GM19043 (cell line): ENCODE data around the gene ABCE1.
"Not testable (repeated sequence)": the region's sequence is repeated elsewhere in the genome, so short reads cannot be mapped to it uniquely, and the experiment has no call there.

Source experiments
- ATAC-seq: cut with Tn5 transposase; IDR thresholded peaks from one replicate; pipeline ENCODE4 v1.9.1; 2021; ENCODE audit warnings: low read depth; ENCODE audit not compliant: unreplicated experiment

The ABCE1 gene

DNA sequence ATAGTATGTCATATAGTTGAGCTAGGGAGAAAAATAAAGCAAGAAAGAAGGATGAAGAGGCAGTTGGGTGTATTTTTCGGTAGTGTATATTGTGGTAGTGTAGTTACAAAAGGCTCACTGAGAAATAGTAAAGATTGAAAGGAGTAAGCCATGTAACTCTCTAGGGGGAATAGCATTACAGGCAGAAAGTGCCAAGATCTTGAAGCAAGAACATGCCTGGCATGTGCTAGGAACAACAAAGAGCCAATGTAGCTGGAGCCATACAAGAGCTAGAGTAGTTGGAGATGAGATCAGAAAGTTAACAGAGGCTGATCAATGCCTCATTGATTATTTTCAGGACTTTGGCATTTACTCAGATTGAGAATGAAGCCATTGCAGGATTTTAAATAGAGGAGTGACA is 3.0 kb downstream of the ABCE1 start:
- no peak for ATAC-seq

DNA sequence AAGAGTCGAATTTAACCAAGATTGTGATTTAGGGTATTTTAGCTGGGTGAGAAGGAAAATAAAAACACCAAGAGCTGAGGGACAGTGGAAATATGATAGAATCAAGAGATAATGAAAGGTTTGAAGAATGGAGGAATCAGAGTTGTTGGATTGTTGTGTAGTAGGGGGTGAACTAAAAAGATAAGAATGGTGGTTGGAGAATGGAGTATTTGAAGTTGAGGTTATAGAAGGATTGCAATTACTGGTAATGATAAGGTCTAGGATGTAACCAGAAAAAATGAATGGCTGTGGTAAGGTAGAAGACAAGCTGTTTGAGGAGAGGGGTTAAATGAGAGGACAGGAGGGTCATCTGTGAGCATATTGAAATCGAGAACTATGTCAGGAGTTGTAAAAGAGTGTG is 4.5 kb downstream of the ABCE1 start:
- ATAC-seq, result no peak

GRCh38 chr4:145103496-145103895 is 5.4 kb downstream of the ABCE1 start:
- no peak for ATAC-seq

- ATAC-seq, result no peak
These were observed 9.0 kb downstream of the ABCE1 start for GRCh38 chr4:145107126-145107525.

GRCh38 chr4:145108128-145108527 is 10.0 kb downstream of the ABCE1 start:
- no peak for ATAC-seq

GRCh38 chr4:145125396-145125795 is 27.3 kb downstream of the ABCE1 start:
- no peak for ATAC-seq

DNA sequence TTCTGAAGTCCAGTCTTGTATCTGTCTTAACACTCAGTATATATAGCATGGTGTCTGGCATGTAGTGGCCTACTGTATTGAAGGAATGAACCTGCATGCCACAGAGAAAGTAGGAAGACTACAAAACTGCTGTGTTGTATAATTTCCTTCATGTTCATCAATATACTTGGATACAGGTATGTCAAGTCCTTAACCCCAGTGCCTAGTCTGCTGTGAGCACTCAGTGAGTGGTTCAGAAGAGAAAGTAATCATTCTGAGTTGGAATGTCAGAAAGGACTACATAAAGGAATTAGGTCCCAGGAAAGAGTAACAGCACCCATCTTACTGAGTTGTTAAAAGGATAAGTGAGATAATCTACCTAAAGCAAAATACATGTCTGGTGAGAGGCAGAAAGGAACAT is 32.0 kb downstream of the ABCE1 start:
- no peak for ATAC-seq

DNA sequence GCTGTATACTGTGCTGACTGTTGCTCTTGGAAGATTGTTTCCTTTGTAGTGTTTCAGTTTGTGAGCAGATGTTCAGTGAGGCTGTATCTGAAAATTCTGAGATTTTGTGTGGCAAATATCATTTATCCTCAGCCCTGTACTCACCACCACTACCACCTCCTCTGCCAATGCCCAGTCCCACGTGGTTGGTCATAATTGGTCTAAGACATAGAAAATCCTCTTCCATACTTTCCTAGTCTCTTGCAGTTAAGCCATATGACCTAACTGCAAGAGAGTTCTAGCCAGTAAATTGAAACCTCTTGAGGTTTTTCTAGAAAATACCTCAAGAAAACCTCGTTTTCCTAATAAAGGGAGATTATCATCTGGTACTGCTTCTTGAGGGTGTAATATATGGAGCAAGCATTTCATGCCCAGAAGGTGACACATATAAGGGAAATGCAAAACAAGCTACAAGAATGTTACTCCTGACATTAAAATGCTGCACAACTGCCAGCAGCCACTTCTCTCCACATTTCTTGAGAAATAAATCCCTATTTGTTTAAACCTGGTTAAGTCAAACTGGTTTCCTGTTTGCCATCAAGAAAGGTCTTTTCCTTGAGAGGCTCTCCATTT is 32.8 kb downstream of the ABCE1 start:
- no peak for ATAC-seq

DNA sequence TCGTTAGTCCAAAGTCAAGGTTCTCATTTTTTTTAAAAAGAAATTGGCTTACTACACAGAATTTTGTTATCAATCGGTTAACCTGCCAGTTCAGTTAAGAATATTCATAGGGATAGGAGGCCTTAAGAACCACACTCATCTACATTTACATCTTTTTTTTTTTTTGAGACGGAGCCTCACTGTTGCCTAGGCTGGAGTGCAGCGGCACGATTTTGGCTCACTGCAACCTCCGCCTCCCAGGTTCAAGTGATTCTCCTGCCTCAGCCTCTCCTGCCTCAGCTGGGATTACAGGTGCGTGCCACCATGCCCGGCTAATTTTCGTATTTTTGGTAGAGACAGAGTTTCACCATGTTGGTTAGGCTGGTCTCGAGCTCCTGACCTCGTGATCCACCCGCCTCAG is 33.7 kb downstream of the ABCE1 start:
- ATAC-seq, result no peak

GRCh38 chr4:145132511-145133098 is 34.5 kb downstream of the ABCE1 start:
- peak; percentile 72 for ATAC-seq

- ATAC-seq, result not testable (repeated sequence)
These were observed 38.1 kb downstream of the ABCE1 start for GRCh38 chr4:145136219-145136618.

- ATAC-seq, result no peak
These were observed 50.9 kb downstream of the ABCE1 start for GRCh38 chr4:145148980-145149379.

GRCh38 chr4:145153181-145153903 is 55.2 kb downstream of the ABCE1 start:
- no peak for ATAC-seq

DNA sequence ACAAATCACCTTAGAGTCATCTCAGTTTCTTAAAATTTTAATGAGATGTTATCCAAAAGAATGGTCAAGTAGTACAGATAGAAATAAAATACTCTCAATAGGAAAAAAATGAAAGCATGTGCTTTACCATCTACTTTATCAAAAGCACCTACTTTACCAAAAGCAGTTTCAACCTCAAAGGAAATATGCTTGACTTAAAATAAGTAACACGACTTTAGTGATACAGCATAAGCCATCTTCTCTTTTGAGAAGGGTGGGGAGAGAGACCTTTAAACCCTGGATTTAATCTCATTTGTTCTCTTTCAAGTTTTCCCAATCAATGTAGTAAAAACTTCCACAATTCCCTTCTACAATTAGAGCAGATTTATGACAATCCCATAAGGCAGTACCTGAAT is 55.8 kb downstream of the ABCE1 start:
- no peak for ATAC-seq

DNA sequence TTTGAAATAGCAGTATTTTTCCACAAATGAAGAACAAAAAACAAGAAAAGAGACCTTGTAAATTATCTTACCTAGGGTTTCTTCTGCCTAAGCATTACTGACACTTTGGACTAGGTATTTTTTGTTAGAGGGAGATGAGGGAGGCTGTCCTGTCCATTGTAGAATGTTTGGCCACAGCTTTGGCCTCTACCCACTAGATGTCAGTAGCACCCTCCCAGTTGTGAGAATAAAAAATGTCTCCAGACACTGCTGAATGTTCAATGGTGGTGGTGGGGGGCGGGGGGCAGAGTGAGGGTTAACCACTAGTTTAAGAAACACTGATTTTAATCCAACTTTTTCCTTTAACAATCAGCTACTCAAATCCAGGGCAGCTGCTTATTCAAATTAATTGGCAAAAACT is 56.5 kb downstream of the ABCE1 start:
- ATAC-seq, result peak; percentile 68

GRCh38 chr4:145155268-145155870 is 57.3 kb downstream of the ABCE1 start:
- no peak for ATAC-seq

DNA sequence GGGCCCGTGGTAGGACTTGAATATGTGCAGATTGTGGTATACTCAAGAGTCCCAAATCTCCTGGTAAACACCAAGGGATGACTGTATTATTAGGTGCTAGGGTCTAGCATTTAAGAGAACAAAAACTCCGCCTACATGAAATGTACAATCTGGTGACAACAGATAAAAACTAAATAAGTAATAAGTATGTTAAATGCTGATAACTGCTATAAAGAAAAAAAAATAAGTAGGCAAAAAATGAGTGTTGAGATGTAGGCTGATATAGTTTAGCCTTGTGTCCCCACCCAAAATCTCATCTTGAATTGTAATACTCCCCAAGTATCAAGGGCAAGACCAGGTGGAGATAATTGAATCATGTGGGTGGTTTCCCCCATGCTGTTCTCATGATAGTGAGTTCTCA is 58.9 kb downstream of the ABCE1 start:
- no peak for ATAC-seq

DNA sequence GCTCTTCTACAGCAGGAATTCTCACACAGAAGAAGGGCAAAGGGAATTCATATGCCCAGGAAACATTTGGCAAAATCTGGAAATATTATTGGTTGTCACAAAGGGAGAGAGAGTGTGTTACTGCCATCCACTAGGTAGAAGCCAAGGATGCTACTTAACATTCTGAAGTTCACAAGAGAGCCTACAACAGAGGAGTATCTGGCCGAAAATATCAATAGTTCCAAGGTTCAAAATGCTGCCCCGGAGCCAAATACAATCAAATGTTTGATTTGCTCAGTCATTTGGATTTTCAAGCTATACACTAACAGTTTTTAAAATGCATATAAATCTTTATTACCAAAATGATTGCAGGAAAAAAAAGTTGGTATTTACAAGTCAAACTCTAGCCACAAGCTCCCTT is 63.4 kb downstream of the ABCE1 start:
- ATAC-seq, result no peak

DNA sequence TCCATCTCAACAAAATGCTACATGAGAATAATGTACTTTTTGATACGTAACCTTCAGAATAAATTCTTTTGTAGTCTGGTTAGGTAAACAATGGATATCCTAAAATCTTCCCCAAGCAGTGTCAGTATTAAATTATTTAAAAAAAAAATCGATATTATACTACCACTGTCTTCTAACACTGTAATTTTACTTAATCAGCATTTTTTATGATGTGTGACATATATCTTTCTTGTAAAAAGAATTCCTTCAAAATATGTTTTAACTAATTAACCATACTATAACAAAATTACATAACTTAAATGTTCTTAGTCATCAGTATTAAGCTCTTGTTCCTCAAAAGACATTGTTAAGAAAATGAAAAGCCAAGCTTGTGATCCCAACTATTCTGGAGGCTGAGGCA is 69.8 kb downstream of the ABCE1 start:
- no peak for ATAC-seq

DNA sequence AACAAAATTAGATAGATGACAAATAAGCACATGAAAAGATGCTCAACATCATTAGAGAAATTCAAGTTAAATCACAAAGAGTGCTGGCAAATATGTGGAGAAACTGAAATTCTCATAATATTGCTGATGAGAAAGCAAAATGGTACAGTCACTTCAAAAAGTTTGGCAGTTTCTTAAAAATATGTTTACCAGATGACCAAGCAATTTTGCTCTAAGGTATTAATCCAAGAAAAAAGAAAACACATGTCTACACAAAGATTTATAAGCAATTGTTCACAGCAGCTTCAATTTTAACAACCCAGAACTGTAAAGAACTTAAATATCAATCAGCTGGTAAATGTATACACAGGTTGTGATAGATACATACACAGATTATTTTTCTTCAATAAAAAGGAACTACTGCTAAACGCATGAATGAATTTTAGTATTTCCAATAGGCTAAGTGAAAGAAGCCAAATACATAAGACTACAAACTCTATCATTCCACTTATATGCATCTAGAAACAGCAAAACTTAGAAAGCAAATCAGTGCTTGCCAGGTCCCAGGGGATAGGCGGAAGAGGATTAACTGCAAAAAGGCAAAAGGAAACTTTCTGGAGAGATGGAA is 70.6 kb downstream of the ABCE1 start:
- no peak for ATAC-seq

- ATAC-seq, result no peak
These were observed 72.1 kb downstream of the ABCE1 start for GRCh38 chr4:145170223-145170622.
